HL-60/S4 (cell line): ENCODE measurements around the gene NCOR1.
"Not testable (repeated sequence)": the region's sequence is repeated elsewhere in the genome, so short reads cannot be mapped to it uniquely, and the experiment has no call there.

ENCODE experiments used
- in situ Hi-C: fragments of 300-500 bp; cut with MboI; formaldehyde crosslinking; loops from 2 replicates; pipeline ENCODE4 v1.14.3; 2022; ENCODE audit warnings: low sequenced_read_pairs

The NCOR1 gene

DNA sequence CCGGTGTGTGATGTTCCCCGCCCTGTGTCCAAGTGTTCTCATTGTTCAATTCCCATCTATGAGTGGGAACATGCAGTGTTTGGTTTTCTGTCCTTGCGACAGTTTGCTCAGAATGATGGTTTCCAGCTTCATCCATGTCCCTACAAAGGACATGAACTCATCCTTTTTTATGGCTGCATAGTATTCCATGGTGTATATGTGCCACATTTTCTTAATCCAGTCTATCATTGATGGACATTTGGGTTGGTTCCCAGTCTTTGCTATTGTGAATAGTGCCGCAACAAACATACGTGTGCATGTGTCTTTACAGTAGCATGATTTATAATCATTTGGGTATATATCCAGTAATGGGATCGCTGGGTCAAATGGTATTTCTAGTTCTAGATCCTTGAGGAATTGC is 63.0 kb downstream of the NCOR1 start:
- in situ Hi-C loops = not testable (repeated sequence)

DNA sequence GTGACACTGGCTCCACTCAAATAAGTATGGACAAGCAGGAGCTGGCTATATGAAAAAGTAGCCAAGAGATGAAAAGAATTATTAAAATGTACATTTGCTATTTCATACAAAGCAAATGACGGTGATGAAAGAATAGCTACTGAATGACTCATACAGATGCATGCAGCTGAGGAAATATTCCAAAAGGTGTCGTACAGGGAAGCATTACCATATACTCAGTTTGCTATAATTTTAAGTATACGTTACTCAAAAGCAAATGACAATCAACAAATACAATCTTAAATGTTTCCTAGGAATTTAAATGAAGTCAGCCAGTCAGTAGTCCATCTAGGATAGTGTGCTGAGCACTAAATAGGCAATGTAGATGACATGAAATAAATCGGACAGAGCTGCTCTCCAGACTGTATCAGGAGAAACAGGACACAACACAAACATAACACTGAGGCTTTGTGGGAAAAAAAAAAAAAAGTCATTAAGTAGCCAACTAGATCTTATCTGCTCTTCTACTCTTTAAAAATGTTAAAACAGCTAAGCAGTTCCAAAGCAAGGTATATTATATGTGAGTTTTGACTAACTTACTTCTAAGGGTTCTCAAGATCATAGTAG is 65.0 kb downstream of the NCOR1 start:
- in situ Hi-C loops = no loop called here

DNA sequence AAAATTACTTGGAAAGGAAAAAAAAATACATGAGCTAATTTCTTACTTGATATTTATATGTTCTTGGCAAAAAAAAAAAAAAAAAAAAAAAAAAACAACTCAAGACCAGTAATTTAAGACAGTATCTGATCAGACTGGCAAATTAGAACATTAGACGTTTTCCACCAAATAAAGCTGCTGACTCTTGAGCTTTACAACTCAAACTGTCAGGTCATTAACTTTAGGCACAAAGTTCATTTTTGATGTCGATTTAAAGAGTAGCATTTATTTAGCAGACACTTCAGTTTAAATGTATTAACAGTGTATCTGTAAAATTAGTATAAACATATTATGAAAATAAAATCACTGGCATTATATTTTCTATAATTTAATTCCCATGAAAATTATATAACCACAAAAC is 66.7 kb downstream of the NCOR1 start:
- in situ Hi-C loops = no loop called here

DNA sequence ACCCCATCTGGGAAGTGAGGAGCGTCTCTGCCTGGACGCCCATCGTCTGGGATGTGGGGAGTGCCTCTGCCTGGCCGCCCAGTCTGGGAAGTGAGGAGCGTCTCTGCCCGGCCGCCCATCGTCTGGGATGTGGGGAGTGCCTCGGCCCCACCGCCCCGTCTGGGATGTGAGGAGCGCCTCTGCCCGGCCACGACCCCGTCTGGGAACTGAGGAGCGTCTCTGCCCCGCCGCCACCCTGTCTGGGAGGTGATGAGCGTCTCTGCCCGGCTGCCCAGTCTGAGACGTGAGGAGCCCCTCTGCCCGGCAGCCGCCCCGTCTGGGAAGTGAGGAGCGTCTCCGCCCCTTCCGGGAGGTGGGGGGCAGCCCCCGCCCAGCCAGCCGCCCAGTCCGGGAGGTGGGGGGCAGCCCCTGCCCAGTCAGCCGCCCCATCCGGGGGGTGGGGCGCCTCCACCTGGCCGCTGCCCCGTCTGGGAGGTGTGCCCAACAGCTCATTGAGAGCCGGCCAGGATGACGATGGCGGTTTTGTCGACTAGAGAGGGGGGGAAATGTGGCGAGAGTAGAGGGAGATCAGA is 69.9 kb downstream of the NCOR1 start:
- in situ Hi-C loops = not testable (repeated sequence)

DNA sequence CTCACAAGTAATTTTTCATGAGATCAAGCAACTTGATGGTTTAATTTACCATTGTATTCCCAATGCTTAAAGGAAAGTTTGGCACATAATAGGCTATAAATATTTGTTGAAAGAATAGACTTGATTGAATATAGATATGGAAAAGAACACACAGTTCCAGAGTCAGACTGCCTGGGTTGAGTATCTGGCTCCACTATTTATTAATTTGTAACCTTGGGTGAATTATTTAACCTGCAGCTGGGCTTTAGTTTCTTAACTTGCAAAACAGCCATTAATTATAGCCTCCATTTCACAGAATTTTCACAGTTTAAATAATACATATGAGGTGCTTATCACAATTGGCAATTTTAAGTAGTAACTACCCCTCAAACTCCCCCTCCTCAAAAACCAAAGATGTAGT is 73.6 kb downstream of the NCOR1 start:
- in situ Hi-C loops = no loop called here

DNA sequence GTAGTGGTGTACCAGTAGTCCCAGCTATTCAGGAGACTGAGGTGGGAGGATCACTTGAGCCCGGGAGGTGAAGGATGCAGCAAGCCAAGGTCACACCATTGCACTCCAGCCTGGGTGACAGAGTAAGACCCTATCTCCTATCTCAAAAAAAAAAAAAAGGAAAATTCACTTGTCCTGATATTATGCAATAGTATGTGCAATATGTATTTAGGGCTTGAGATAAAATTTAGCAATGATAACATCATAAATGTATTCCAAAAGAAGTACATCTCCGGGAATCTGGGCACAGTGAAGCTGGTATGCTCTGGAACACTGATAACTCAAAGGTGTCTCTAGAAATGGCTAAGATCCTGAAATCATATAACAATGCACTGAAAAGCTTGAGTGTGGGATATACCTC is 74.5 kb downstream of the NCOR1 start:
- in situ Hi-C loops = no loop called here

DNA sequence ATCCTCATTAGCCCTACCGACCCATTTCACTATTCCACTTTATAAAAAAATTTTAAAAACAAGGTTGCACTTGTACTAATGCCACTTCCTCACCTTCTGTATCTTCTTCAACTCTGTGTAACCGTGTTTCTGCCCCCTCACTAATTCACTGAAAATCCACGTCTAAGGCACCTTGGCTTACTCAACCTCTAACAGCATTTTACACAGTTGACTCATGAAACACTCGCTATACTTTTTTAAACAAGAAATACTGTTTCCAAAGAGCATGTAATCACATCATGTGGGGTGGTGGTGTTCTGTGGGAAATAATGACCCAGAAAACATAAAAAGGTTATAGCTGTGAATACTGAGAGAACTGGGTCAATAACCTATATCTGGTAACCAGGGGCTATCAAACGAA is 79.9 kb downstream of the NCOR1 start:
- in situ Hi-C loops = no loop called here

DNA sequence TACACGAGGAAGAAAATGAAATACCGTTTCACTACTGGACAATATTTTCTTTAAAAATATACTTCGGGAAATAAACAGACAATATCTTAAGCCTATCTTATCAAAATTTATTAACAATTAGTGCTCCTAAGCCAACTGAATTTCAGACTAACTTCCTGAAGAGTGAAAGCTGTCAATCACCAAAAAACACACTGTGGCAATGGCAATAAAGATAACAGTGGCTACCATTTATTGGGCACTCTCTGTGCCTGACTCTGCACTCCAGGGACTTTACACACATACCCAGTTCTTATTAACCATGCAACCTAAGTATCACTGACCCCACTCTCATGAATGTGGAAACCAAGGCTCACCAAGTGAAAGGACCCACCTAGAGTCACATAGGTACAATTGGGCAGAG is 83.7 kb downstream of the NCOR1 start:
- in situ Hi-C loops = no loop called here

DNA sequence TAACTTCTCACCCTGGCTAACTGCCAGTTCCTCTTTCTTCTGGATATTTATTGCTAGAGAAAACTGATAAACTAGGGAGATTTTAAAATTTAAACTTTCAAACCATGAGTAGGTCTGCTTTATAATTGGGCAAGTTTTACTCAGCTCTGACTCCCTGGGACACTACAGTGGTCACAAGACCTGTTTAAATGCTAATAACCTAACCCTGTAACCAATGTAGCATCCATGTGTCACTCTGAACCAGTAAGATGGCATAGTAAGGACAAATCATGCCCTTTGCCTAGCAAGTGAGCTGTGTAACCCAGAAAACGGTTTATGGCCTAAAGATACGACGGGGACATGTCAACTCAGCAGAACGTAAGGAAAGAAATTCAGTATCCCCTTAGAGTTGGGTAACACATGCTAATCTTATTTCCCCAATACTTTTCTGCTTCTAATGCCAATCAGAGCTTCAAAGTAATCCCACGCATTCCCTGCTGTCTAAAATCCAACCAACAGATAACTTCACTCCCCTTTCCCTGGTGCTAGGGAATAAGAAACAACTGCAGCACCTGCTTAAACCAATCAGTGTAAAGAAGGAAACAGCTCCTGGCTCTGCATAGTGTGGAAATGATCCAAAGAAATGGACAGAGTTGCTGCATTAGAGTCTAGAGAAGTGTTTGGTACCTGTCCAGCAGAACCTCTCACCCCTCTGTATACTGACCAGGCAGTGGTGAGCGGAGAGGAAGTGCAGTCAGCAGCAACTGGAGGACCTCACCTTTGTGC is 85.7 kb downstream of the NCOR1 start:
- in situ Hi-C loops = no loop called here

DNA sequence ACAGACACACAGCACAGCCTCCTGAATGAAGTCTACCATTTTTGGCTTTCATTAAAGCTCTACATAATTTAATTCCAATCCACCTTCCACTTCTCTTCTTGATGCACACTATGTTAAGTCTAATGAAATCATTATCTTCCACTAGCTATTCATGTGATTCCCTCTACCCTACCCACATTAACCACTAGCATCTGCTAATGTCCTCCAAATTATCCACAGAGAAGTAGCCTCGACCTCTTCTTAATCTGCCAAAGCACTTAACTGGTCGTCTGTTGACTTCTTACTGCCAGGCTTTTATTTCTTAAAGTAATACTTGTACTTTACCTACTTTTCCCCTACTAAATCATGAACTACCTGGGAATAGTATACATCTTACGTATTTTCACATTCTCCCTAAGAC is 91.8 kb downstream of the NCOR1 start:
- in situ Hi-C loops = no loop called here

DNA sequence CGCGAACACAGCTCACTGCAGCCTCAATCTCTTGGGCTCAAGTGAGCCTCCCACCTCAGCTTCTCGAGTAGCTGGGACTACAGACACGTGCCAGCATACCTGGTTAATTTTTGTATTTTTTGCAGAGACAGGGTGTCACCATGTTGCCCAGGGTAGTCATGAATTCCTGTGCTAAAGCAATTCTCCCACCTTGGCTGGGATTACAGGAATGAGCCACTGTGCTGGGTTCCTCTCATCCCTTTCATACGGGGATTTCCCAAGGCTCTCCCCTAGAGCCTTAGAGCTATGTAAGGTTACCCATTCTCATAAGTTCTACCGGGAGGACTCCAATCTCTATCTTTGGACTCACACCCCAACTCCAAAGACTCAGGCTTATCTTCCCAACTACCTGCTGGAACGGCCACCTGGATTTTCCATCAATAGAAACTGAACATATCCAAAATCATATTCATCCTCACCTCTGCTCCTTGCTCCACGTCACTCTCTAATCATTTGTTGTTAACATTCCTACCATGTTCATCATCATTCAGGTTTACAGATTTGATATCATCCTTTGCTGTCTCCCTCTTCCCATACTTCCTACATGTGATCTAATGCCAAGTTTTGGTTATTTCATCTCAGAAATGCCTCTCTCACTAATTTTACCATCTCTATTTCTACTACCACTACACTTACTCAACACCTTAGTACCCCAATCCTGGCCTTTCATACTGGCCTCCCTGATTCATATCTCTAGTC is 92.5 kb downstream of the NCOR1 start:
- in situ Hi-C loops = no loop called here

DNA sequence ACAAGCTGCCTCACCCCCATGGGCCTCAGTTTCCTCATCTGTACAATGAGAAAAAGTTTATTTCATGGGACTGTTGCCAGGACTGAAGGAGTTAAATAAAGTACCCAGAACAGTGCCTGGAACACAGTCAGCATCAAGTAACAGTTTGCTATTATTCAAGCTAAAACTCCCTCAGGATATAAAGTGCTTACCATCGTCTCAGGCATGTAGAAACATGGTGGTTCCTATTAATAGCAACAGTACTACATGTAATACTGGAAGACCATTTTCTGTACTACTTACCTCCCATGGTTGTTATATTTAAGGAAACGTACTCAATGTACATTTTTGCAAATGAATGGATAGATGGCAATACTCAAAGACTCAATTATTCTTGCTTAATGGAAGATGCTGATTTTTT is 93.4 kb downstream of the NCOR1 start:
- in situ Hi-C loops = no loop called here

DNA sequence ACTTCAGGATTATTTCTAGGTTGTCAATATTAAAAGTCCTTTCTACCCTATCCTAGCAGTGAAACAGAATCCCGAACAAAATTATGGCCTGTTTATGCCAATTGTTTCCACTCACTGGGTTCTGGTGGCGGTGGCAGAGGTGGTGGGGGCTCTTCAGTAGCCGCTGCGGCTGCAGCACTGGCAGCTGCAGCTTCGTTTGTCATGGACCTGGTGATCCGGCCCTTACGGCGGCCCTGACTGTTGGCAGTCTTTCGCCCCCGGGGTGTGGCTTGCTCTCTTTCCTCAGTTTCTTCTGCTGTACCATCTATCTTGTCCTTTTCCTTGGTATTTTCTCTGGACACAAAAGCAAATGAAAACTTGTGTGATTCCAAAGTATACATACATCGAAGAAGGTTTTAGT is 94.4 kb downstream of the NCOR1 start:
- in situ Hi-C loops = no loop called here

DNA sequence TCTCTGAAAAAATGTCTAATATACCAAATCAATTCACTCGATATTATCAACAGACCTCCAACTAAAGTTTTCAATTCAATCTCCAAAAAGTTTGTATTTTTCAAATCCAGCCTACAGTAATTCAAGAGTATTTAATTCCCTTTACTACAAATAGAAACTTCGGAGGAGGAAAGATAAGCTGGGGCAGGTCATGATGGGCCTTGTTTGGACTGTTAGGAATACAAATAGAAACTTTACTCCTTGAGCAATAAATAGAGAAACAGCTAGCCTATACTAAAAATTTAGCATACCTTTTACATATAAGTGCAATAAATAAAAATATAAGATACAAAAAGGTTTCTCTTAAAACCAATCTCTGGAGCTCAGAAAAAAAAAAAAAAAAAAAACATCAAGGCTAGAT is 98.2 kb downstream of the NCOR1 start:
- in situ Hi-C loops = no loop called here

DNA sequence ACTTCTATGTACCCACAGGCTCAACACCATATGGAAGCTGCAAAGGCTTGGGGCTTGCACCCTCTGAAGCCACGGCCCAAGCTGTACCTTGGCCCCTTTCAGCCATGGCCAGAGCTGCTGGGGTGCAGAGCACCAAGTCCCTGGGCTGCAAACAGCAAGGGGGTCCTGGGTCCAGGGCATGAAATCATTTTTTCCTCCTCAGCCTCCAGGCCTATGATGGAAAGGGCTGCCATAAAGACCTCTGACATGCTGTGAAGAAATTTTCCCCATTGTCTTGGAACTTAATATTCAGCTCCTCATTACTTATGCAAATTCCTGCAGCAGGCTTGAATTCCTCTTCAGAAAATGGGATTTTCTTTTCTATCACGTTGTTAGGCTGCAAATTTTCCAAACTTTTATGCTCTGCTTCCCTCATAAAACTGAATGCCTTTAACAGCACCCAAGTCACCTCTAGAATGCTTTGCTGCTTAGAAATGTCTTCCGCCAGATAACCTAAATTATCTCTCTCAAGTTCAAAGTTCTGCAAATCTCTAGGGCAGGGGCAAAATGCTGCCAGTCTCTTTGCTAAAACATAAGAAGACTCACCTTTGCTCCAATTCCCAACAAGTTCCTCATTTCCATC is 100.1 kb downstream of the NCOR1 start:
- in situ Hi-C loops = not testable (repeated sequence)

DNA sequence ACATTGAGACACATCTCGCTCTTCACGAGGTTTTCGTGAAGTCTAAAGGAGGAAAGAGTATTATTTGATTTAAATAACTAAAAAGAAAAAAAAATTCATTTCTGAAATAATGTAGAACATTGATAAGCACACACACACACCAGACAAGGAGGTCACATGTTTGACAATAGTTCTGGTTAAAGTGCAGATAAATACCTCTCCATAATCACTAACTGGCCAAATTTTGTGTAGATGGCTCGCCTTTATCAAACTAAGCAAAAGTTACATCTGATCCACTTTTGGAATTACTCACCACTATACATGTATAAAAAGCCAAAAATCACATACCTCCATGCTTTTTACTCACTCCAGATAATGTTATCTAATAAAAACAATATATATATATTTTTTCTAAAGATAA is 106.5 kb downstream of the NCOR1 start:
- in situ Hi-C loops = no loop called here

DNA sequence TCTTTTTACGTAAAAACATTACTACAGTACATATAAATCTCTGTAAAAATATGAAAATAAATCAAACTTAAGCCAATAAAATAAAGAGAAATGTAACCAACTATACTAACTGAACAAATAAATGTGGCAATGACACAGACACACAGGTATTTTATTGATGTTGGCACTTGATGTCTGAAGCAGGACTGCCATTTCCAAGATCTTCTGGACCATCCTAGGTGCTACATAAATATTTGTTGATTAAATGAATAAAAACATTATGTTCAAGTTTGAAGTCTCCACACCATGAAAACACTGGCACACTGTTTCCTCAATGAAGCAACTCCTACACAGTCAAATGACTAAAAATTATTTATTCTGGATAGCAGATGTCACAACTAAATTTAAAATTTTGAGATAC is 106.9 kb downstream of the NCOR1 start:
- in situ Hi-C loops = no loop called here

DNA sequence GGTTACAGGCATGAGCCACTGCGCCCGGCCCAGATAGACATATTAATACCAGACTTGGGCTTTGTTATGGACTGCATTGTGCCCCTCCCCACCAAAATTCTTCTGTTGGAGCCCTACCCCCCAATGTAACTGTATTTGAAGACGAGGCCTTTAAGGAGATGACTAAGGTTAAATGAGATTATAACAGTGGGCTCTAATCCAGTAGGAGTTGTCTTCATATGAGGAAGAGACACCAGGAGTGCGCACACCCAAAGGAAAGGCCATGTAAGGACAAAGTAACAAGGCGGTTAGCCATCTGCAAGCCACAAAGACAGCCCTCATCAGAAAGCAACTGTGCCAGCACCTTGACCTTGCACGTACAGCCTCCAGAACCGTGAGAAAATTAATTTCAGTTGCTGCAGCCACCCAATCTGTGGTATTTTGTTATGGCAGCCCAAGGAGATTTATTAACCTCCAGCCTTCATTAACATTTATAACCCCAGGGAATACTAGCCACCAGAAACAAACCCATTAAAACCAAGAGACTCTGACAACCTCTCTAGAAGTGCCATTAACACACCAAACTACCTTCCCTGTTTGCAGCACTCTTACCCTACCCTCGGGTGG is 108.1 kb downstream of the NCOR1 start:
- in situ Hi-C loops = no loop called here

DNA sequence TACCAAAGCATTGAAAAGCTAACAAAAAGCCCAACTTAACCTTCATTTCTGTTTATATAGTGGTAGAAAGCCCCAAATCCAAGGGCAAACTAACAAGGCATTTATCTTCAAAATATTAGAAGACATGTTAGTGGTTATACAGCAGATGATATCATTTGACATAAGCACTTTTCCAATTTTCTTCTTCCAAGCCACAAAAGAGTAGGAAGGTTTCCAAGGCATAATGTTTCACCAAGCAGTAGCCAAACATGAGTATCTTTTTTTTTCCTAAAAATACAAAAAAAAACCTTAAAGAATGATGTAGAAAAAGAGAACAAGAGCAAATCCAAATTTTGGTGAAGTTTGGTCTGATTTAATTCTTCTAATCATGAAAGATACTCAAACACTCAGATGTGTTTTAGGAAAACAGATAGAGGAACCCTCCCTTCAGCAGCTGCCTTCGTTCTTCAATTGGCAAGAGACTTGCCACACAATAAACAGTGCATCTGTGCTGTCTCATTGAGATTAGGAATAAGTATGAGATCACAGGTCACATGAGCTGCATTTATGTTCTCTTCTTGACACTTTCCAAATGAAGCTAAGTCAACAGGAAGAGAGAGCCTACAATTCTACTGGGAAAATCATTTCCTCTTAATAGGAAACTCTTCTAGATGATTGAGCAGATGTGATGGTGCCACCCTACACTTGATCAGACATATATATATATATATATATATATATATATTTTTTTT is 109.0 kb downstream of the NCOR1 start:
- in situ Hi-C loops = no loop called here

DNA sequence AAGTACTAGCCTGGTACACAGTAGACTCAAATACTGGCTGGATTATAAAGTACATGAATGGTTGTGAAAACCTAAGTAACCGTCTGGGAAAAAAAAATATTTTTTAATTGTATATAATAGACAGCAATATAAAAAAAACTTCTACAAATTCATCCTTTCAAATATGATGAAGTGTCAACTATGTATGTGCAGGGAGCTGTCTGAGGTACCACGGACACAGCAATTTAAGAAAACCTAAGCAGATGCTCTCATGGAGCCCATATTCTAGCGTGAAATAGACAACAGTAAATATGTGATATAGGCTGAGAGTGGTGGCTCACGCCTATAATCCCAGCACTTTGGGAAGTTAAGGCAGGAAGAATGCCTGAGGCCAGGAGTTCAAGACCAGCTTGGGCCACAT is 111.1 kb downstream of the NCOR1 start:
- in situ Hi-C loops = no loop called here
